HG02870 (cell line): ENCODE data around the gene UBE2Q1.

Experiments used
- ATAC-seq: cut with Tn5 transposase; IDR thresholded peaks from one replicate; pipeline ENCODE4 v1.9.1; 2021; ENCODE audit warnings: mild to moderate bottlenecking, moderate library complexity; ENCODE audit not compliant: unreplicated experiment

Gene UBE2Q1

DNA sequence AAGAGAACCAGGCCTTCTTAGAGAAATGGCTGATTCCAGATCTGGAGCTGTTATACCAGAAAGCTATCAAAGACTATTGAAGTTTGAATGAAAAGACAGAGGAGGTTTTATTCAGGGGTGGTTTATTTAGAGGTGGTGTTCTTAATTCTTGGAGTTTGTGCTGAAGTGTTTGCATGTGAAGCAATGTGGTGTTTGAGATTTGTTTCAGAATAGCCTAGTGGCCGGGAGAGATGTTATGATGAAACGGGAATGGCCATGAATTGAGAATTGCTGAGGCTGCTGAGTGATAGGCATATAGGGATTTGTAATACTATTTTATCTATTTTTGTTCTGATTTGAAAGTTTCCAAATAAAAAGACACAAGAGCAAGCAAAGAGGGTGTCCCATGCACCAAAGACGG is 45.7 kb downstream of the UBE2Q1 start:
- ATAC-seq = no peak

DNA sequence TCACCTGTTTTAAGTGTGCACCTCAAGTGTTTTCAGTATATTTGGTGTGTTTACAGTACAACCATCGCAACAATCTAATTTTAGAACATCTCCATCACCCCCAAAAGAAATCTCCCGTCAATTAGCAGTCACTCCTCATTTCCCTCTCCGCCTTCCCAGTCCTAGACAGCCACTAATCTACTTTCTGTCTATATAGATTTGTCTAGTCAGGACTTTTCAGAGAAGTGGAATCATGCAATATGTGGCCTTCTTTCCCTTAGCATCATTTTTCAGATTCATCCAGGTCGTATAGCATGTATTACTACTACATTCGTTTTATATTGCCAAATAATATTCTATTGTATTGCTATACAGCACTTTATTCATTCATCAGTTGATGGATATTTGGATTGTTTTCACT is 54.6 kb downstream of the UBE2Q1 start:
- ATAC-seq = no peak

DNA sequence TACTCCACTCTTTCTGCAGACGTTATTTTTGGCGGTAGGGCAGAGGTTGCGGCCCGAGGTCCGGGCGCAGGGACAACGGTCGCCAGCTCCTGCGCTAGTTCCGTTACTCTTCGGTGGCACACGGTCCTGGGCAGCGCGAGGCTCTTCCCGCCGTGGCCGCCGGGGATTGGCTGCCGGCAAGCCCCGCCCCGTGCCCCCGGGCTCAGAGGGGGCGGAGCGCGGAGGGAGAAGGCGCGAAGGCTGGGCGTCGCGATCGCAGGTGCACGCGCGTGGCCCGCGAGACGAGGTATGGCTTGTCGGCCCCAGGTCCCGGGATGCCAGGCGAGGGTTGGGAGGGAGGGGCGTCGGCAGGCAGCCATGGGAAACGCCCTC is 55.7 kb downstream of the UBE2Q1 start:
- ATAC-seq = no peak

DNA sequence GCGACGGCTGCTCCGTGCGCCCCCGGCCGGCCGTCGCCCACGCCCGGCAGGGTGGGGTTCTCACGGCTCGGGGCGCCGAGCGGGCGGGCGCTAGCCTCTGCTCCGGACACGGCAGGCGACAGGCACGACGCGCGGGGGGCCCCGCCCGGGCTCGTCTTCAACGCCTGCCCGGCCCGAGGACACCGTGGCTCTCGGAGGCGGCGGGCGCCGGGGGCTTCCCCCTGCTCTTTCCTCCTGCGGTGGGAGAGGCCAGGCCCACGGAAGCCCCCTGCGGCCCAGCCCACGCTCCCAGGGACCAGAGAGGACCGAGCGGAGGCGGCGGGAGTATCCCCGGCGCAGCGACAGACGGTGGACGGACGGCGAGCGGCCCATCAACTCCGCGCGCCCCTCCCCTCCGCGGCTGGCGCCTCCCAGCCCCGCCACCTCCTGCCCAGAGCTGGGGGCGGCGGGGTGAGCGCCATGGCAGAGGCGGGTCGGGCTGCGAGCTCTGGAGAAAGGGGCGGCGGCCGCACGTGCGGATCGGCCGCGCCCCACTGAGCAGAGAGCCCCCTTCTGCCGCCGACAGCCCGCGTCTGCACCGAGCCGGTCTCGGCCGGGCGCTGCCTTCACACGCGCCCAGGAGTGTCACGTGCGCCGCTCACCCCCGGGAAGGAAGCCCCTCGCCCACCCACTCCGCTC is 56.3 kb downstream of the UBE2Q1 start, which contains the start of the genes SHE and TDRD10:
TSS of gene SHE (minus strand) at position 347 of the 678 bp plus-strand sequence. CDS start 386 bp downstream, outside the sequence.
TSS of gene TDRD10 (plus strand) at position 154 of the 678 bp plus-strand sequence. CDS start 4,685 bp downstream, outside the sequence.
- no peak for ATAC-seq

DNA sequence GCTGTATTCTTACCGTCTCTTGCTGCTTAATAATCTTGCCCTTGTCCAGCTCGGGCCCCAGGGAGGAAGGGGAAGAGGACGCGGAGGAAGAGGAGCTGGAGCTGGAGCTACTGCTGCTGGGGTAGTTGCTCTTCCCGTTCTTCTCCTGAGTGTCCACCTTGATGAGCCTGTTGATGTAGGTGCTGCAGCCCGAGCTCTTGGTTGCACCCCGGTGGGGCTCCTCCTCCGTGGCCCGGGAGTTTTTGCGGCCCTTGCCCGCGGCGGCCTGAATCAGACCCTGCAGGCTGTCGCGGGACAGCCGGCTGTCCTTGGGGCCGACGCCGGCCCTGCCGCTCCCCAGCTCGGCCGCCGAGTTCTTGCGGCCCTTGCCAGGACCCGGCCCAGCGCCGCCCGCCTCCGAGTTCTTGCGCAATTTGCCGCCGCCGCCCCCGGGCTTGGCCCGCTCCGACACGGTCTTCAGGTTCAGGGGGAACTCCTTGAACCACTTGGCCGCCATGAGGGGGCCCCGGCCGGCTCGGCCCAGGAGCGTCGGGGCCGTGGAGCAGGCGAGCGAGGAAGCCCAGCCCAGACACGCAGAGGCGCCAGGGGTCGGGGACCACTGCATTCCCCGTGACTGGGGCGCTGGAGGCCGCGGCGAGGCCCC is 56.9 kb downstream of the UBE2Q1 start:
- ATAC-seq = no peak

DNA sequence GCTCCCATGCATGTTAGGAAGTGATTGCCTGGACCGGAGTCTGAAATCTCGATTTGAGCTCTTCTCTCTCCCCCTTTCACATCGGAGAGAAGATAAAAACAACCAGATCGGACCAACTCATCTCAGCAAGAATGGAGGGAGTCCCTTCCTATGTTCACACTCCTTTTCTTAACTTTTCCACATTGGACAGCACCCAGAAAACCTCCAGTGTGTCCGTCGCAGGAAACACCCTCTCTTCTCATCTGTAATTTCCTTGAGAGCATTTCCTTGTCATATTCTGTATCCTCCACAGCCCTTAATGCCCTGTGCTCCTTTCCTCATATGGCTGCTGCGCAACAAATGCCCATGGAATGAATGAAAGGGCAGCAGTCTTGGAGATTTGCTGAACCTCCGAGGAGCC is 57.9 kb downstream of the UBE2Q1 start:
- no peak for ATAC-seq

DNA sequence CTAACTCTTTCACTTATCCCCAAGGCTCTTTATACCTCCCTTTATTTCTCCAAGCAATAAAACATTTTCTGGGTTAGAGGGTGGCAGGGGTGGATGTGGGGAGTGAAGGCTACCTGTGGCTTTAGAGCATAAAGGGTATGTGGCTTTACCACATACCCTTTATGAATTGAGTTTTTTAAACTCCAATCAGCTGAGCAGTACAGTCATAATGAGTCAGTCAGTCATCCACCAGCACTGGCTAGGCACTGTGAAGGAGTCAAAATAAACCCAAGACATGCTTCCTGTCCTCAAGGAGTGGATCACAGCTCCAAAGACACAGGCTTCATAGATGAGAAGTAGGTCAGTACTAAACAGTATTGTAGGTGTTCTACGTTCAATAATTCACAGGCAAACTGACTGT is 59.0 kb downstream of the UBE2Q1 start:
- ATAC-seq = no peak
